ENCODE data around the gene ARHGAP28. TPM values are rescaled to one million over a fixed set of nuclear protein-coding genes. Genes with fewer than 3 reads are reported as not detected.

ARHGAP28 gene
- total RNA-seq, 1 experiment from 2014 or later = 0.41 TPM

- DNase-seq (ENCODE audit: low read depth, low spot score) (no peak), ATAC-seq (no peak)
- H3K36me3 ChIP-seq (ENCODE audit: control insufficient read depth, insufficient read depth, low read length) = no peaks in the 10 kb centered on the region
- H3K4me1 ChIP-seq (ENCODE audit: control insufficient read depth, insufficient read depth, low read length) = no peaks in the 10 kb centered on the region
- no peaks in the 10 kb centered on the region for H3K9me3 ChIP-seq (ENCODE audit: control insufficient read depth, insufficient read depth, low read depth, low read length)
- in situ Hi-C loops (cut with HindIII; ENCODE audit: low pct_unique_long_range_greater_than_20kb, low sequenced_read_pairs) = no loop called here
- intact Hi-C loops (cut with micrococcal nuclease; ENCODE audit: unreplicated experiment) = no loop called here
- no peak overlapping the region for H3K4me3 ChIP-seq (ENCODE audit: low read depth in 2 of 2, low read length in 2 of 2)
- POLR2A ChIA-PET = no interaction called here
- CTCF ChIA-PET = no interaction called here
- no peak for TF ChIP-seq REST (IDR thresholded peaks at IDR 0.05; ENCODE audit: insufficient read depth in 1 of 2, low read depth in 2 of 2, low read length in 1 of 2)
- TF ChIP-seq CTCF (IDR thresholded peaks at IDR 0.05) = no peak
- no peak for TF ChIP-seq SIN3A (IDR thresholded peaks at IDR 0.05; ENCODE audit: borderline replicate concordance, insufficient read depth, low read depth, low read length)
- TF ChIP-seq TCF7L2 (IDR thresholded peaks at IDR 0.05; ENCODE audit: low read depth, low read length) = no peak
- no peak for TF ChIP-seq POLR2AphosphoS5 (IDR thresholded peaks at IDR 0.05; ENCODE audit: low read depth, low read length)
- no peaks in the 10 kb centered on the region for H3K27me3 ChIP-seq (ENCODE audit: control insufficient read depth, insufficient read depth, low read length)
- H3K27ac ChIP-seq (ENCODE audit: low read length) = no peak overlapping the region
- BruUV-seq (replicated peaks) = no TSS peak
Measured at GRCh38 chr18:6881034-6881820, 151.7 kb downstream of the ARHGAP28 start.

- DNase-seq (ENCODE audit: low read depth, low spot score) (no peak), ATAC-seq (no peak)
- ChIA-PET POLR2A (no interaction called here), CTCF (no interaction called here)
- no TSS peak for BruUV-seq (replicated peaks)
- no peaks in the 10 kb centered on the region for H3K9me3 ChIP-seq (ENCODE audit: control insufficient read depth, insufficient read depth, low read depth, low read length)
- H3K4me3 ChIP-seq (ENCODE audit: low read depth in 2 of 2, low read length in 2 of 2) = no peak overlapping the region
- no peaks in the 10 kb centered on the region for H3K36me3 ChIP-seq (ENCODE audit: control insufficient read depth, insufficient read depth, low read length)
- H3K27me3 ChIP-seq (ENCODE audit: control insufficient read depth, insufficient read depth, low read length) = no peaks in the 10 kb centered on the region
- H3K4me1 ChIP-seq (ENCODE audit: control insufficient read depth, insufficient read depth, low read length) = no peaks in the 10 kb centered on the region
- intact Hi-C loops (cut with micrococcal nuclease; ENCODE audit: unreplicated experiment) (no loop called here), in situ Hi-C loops (cut with HindIII; ENCODE audit: low pct_unique_long_range_greater_than_20kb, low sequenced_read_pairs) (no loop called here)
- H3K27ac ChIP-seq (ENCODE audit: low read length) = no peak overlapping the region
- TF ChIP-seq REST (IDR thresholded peaks at IDR 0.05; ENCODE audit: insufficient read depth in 1 of 2, low read depth in 2 of 2, low read length in 1 of 2) (no peak), CTCF (IDR thresholded peaks at IDR 0.05) (no peak), TCF7L2 (IDR thresholded peaks at IDR 0.05; ENCODE audit: low read depth, low read length) (no peak), SIN3A (IDR thresholded peaks at IDR 0.05; ENCODE audit: borderline replicate concordance, insufficient read depth, low read depth, low read length) (no peak), POLR2AphosphoS5 (IDR thresholded peaks at IDR 0.05; ENCODE audit: low read depth, low read length) (no peak)
Measured at GRCh38 chr18:6882401-6882800, 152.9 kb downstream of the ARHGAP28 start.
